Pancreas (tissue), 10 donors: ENCODE data around the gene TMA7. TPM values are rescaled to one million over a fixed set of nuclear protein-coding genes. Genes with fewer than 3 reads are reported as not detected.

Experiments
- ATAC-seq, 4 donors: fragments of 200-7000 bp; cut with Tn5 transposase; one replicate each; pipeline versions ENCODE4 v1.8.0 to v1.9.1; 2020; ENCODE audit warnings: mild to moderate bottlenecking in 4 of 4, moderate library complexity in 4 of 4
- DNase-seq, 6 donors: peaks; one replicate each; pipeline ENCODE4 v3.0.0-alpha.2; 2020
- FAIRE-seq: peaks from 2 replicates; lab custom pipeline; 2012; peaks lifted over from hg19 to GRCh38; lab: Jason Lieb, UNC
- H3K27ac ChIP-seq, 4 donors: fragments of 200-600 bp; sonication (generic); 1 replicate in 3 of 4; 2 replicates in 1 of 4; pipeline versions ENCODE4 v1.5.0 to v1.8.0; 2020
- H3K27me3 ChIP-seq, 4 donors: fragments of 200-600 bp; one replicate each; pipeline ENCODE4 v1.8.0; 2021
- H3K36me3 ChIP-seq, 3 donors: fragments of 200-600 bp; sonication (generic) in 1 of 3; one replicate each; pipeline versions ENCODE4 v1.5.0 to v1.8.0; 2020 to 2021
- H3K4me1 ChIP-seq, 3 donors: fragments of 200-600 bp; one replicate each; pipeline ENCODE4 v1.8.0; 2021
- H3K4me3 ChIP-seq, 4 donors: fragments of 200-600 bp; sonication (generic) in 2 of 4; one replicate each; pipeline versions ENCODE4 v1.5.0 to v1.8.0; 2020 to 2021
- H3K9me3 ChIP-seq, 4 donors: fragments of 200-600 bp; one replicate each; pipeline ENCODE4 v1.8.0; 2021
- WGBS, 2 donors: extraction: QIAGEN DNeasy Blood & Tissue Kit; methylation state at CpG; one replicate each; pipeline ENCODE4 v1.1.7; 2013; 5-methylcytosine and 5-hydroxymethylcytosine counted together
- intact Hi-C, 3 donors: fragments of 100-400 bp; cut with DNase I; formaldehyde crosslinking; loops; one replicate each; pipeline versions ENCODE4 v1.11.1 to v1.14.2; 2022
- polyA plus RNA-seq, 2 donors: library from polyadenylated mRNA; stranded (reverse); fragments of 200-250 nt; gene quantifications; one replicate each; pipeline ENCODE4 v1.2.3, GENCODE V29; 2013
- total RNA-seq, 6 donors: library from RNA; stranded (reverse); fragmentation: NEBNext Ultra II Directional in 4 of 6; extraction: Animal tissue kit (Norgen Biotek cat#: 25700) in 4 of 6; gene quantifications; one replicate each; pipeline versions ENCODE4 v1.2.1 to v1.2.4, GENCODE V29; 2021 to 2023
- TF ChIP-seq, protein P1 (sequence below), 4 donors: fragments of 200-600 bp; sonication (generic) in 3 of 4; IDR thresholded peaks; one replicate each; pipeline versions ENCODE4 v1.5.0 to v1.8.0; 2021; ENCODE audit warnings: antibody characterized with exemption in 4 of 4
- donor health status: healthy with polysubstance abuse.
- donor health status: DM: no; HTN: no; CAD: no; lungs with moderate emphysema.
- donor health status: DM: no; HTN: no; CAD: no.
- donor health status: control.
- donor health status: control.
- donor health status: Bipolar disorder and iron deficiency.
- donor health status: DM: yes; HTN: yes; CAD: no.
- donor health status: DM: no; HTN: no; CAD: no.
- donor health status: DM: no; HTN: no; CAD: no.
- donor health status: DM: yes; HTN: yes; CAD: no.

The TMA7 gene
- total and polyA plus RNA-seq, 8 donors = 59.0 to 320 (median 72.5) TPM

- WGBS, 2 donors = 4 to 5% methylated on average over 11 to 15 of the region's 15 CpGs
- Histone ChIP-seq H3K4me3 (peak within 1 kb of the TSS; percentile 68 to 87 (median 85)), H3K27me3 (no peaks in the 10 kb centered on the region), H3K36me3 (peaks cover 0 to 4% (median 0%) of the 10 kb centered on the region in 3 donors), H3K4me1 (peaks cover 3 to 17% (median 9%) of the 10 kb centered on the region in 3 donors), H3K9me3 (no peaks in the 10 kb centered on the region), H3K27ac (peak within 1 kb of the TSS; percentile 90 to 95 (median 93))
- TF ChIP-seq, protein P1, sequence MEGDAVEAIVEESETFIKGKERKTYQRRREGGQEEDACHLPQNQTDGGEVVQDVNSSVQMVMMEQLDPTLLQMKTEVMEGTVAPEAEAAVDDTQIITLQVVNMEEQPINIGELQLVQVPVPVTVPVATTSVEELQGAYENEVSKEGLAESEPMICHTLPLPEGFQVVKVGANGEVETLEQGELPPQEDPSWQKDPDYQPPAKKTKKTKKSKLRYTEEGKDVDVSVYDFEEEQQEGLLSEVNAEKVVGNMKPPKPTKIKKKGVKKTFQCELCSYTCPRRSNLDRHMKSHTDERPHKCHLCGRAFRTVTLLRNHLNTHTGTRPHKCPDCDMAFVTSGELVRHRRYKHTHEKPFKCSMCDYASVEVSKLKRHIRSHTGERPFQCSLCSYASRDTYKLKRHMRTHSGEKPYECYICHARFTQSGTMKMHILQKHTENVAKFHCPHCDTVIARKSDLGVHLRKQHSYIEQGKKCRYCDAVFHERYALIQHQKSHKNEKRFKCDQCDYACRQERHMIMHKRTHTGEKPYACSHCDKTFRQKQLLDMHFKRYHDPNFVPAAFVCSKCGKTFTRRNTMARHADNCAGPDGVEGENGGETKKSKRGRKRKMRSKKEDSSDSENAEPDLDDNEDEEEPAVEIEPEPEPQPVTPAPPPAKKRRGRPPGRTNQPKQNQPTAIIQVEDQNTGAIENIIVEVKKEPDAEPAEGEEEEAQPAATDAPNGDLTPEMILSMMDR (IDR thresholded peaks at IDR 0.05) = no peak
- FAIRE-seq = no peak
- peak; percentile 71 to 88 (median 84) for DNase-seq
- peak; percentile 53 to 75 (median 70) for ATAC-seq
- intact Hi-C loops = loop anchor here in 1 of 3 donors (10.0 kb wide), 1 partner anchor 155 kb away; no protein-coding TSS in a partner anchor
Measured at GRCh38 chr3:48429960-48430707, 9.9 kb upstream of the TMA7 start, which contains the start of gene PLXNB1. Gene PLXNB1 (minus strand): TSS chr3:48430086. CDS start chr3:48424611, 5,475 bp downstream.

GRCh38 chr3:48430708-48431101 is 9.4 kb upstream of the TMA7 start:
- TF ChIP-seq, protein P1 (IDR thresholded peaks at IDR 0.05) = no peak
- Histone ChIP-seq H3K4me3 (no peak overlapping the region), H3K36me3 (peaks cover 0 to 4% (median 0%) of the 10 kb centered on the region in 3 donors), H3K4me1 (peaks cover 3 to 17% (median 9%) of the 10 kb centered on the region in 3 donors), H3K27me3 (no peaks in the 10 kb centered on the region), H3K9me3 (no peaks in the 10 kb centered on the region), H3K27ac (peak overlapping the region; percentile 90 to 95 (median 93))
- no peak for FAIRE-seq
- DNase-seq = peak in 2 of 6 donors; percentile 29 to 60
- intact Hi-C loops = loop anchor here in 1 of 3 donors (10.0 kb wide), 1 partner anchor 156 kb away; no protein-coding TSS in a partner anchor
- WGBS, 2 donors = 48 to 64% methylated on average over 1 of the region's 1 CpG
- no peak for ATAC-seq

GRCh38 chr3:48431224-48432029 is 8.6 kb upstream of the TMA7 start:
- 76 to 78% methylated on average over 8 of the region's 8 CpGs for WGBS, 2 donors
- ATAC-seq = no peak
- no peaks in the 10 kb centered on the region for H3K27me3 ChIP-seq
- H3K4me3 ChIP-seq = no peak overlapping the region
- TF ChIP-seq, protein P1 (IDR thresholded peaks at IDR 0.05) = no peak
- intact Hi-C loops = loop anchor here in 1 of 3 donors (10.0 kb wide), 1 partner anchor 157 kb away; no protein-coding TSS in a partner anchor
- H3K36me3 ChIP-seq = peaks cover 0 to 4% (median 0%) of the 10 kb centered on the region in 3 donors
- no peak for FAIRE-seq
- no peak for DNase-seq
- H3K9me3 ChIP-seq = no peaks in the 10 kb centered on the region
- H3K27ac ChIP-seq = peak overlapping the region; percentile 90 to 95 (median 93)
- H3K4me1 ChIP-seq = peaks cover 3 to 14% (median 9%) of the 10 kb centered on the region in 3 donors

DNA sequence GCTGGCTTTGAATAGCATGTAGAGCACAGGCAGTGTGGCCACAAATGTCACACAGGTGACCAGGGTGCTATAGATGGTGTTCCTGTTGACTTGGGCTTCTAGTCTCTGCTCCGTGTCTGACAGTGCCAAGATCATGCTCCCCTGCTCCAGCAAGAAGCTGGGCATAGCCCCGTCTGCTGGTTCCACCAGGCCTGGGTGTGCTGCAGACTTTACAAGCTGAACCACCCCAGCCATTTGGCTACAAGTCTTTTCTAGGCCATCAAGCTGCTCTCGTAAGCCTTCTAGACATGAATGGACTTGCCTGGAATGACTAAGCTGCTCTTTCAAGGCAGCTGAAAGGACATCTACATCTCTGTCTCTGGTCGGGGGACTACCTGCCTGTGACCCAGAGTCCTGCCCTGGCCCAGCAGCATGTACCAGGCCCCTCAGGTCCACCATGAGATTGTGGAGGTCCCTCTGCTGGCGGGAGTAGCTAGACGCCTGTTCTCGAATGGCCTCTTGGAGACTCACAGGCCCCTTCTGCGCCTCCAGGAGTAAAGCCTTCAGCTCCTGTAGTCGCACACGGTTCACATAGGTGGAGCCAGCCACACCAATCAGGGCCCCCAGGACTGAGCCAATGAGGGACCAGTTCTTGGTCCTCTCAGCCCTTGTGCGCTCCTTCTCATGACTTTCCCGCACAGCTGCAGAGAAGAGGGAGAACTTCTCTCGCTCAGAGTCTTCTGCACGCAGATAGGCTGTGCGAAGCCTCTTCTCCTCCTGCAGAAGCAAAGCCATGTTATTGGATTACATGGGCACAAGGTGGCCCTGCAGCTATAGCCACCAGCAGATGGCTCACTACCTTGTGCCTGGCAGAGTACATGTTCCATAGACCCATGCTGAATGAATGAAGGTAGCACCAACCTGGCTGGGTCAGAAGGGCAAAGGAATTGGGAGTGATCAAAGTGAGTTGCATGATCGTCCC is 7.4 kb upstream of the TMA7 start:
- Histone ChIP-seq H3K27me3 (no peaks in the 10 kb centered on the region), H3K9me3 (no peaks in the 10 kb centered on the region), H3K27ac (no peak overlapping the region), H3K4me1 (peaks cover under 1 to 12% (median 9%) of the 10 kb centered on the region in 3 donors), H3K36me3 (peaks cover 0 to 4% (median 0%) of the 10 kb centered on the region in 3 donors), H3K4me3 (no peak overlapping the region)
- FAIRE-seq = no peak
- WGBS, 2 donors = 86 to 87% methylated on average over 16 of the region's 16 CpGs
- TF ChIP-seq, protein P1 (IDR thresholded peaks at IDR 0.05) = no peak
- peak in 1 of 6 donors; percentile 13 for DNase-seq
- no peak for ATAC-seq
- intact Hi-C loops = loop anchor here in 1 of 3 donors (10.0 kb wide), 1 partner anchor 158 kb away; no protein-coding TSS in a partner anchor
